HG03045 (cell line): ENCODE data around the gene EDIL3.

Experiments
- ATAC-seq: cut with Tn5 transposase; IDR thresholded peaks from one replicate; pipeline ENCODE4 v1.9.1; 2021; ENCODE audit warnings: mild to moderate bottlenecking, moderate library complexity; ENCODE audit not compliant: unreplicated experiment

EDIL3 gene

DNA sequence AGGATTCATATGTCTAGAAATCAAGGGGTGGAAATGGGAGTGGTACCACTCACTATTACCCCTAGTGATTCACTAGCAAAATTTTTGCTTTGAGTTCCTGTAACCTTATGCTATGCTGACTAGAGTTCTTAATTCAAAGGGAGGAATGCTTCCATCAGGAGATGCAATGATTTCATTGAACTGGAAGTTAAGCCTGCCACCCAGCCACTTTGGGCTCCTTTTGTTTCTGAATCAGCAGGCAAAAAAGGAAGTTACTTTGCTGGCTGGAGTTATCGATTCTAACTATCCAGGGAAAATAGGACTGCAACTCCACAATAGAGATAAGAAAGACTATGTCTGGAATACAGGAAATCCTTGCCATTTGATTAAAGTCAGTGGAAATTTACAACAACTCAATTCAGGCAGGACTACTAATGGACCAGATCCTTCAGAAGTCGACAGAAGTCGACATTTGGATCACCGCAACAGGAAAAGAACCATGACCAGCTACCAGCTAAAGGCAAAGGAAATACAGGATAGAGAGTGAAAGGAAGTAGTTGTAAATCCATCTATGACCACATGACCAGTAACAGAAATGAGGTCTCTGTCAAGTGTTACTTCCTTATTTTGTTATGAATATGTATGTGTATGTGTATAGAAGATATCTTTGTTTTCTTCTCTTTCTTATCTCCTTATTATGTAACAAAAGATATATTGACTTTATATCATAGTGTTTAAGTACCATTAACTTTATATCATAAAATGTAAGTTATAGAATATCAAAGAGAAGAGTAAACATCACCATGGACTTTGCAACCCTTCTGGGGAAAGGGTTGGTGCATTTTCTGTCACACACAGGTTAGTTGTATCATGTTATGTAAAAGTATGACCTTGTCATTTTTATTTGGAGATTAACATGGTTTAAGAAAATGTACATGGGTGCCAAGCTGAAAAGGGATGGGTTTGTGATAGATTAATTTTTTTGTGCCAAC lies 465.3 kb downstream of the EDIL3 start:
- ATAC-seq, result no peak

DNA sequence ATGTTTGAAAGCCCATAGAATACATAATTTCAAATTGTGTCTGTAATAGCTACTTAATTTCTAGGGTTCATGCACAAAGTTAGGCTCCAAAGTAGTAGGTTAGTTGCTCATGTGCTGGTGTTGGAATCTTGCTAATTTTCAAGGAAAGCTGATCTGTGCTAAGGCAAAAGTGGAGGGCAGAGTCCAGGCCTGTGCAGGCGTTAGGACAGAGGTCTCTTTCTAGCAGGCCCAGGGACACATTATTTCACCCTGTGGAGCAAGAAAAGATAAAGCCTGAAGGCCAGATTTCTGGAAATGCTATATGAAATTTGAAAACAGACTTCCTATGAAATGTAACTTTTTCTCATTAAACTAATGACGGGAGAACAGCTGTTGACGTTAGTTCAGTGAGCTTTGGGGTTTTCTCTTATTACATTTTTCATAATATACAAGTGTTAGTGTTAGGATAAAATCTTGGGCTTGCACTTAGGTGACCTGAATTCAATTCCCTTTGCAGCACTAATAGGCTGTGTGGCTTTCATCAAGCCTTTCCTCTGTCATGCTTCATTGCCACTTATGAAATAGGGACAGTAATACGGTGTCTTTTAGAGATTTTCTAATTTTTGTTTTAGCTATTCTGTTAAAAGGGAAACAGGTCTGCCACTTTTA lies 467.3 kb downstream of the EDIL3 start:
- no peak for ATAC-seq

DNA sequence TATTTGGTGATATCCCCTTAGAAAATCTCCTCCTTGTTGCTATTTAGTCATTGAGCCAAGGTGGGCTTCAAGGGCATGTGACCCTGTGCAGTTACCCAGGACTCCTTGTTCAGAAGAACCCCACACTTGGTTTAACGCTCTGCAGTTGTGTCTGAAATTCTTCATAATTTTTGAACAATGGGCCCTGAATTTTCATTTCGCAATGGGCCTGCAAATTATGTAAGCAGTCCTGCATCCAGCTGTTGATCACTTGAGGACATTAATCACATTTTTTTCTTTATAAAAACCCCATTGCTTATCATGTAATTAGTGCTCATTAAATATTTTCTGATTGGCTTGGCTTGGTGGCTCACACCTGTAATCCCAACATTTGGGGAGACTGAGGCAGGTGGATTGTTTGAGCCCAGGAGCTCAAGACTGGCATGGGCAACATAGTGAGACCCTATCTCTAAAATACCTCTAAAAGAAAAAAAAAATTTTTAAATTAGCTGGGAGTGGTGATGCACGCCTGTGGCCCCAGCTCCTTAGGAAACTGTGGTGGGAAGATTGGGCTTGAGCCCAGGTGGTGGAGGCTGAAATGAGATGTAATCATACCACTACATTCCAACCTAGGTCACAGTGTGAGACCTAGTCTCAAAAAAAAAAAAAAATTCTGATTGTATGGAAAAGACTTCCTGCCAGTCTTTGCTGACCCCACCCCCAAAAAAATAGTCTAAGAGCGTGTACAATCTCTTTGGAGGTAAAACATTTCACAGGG lies 469.8 kb downstream of the EDIL3 start:
- ATAC-seq, result no peak

DNA sequence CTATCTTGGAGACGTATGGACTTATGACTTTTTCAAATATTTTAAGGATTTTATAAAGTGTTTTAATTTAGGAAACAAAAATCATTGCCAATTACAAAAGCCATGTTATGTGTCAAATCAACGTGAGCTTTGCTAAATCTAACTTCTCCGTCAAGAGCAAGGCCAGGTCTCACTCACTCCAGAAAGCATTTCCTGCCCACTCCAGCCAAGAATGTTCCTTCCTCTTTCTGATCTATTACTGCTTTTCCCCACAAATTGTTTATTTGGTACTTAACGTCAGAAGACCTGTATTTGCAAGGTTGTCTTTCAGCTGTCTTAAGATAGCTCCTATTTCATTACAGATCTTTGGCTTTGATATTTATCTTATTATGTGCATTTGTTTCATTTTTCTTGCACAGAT lies 470.5 kb downstream of the EDIL3 start:
- ATAC-seq, result no peak

DNA sequence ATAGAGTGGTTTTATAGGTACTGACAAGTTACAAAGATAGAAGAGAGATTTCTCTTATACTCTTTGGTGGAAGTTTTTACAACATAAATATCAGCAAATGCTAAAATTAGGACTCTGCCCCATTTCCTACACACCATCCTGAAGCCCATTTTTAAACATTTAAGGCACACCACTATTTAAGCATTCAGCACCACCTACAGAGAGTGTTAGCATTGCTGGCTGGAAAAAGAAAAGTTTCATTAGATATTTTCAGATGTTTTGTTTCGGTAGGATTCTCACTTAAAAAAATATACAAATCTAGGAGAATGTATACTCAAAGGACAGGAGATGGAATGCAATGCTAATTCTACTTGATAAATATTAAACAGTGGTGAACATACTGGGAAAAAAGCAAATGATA lies 471.1 kb downstream of the EDIL3 start:
- ATAC-seq, result no peak

DNA sequence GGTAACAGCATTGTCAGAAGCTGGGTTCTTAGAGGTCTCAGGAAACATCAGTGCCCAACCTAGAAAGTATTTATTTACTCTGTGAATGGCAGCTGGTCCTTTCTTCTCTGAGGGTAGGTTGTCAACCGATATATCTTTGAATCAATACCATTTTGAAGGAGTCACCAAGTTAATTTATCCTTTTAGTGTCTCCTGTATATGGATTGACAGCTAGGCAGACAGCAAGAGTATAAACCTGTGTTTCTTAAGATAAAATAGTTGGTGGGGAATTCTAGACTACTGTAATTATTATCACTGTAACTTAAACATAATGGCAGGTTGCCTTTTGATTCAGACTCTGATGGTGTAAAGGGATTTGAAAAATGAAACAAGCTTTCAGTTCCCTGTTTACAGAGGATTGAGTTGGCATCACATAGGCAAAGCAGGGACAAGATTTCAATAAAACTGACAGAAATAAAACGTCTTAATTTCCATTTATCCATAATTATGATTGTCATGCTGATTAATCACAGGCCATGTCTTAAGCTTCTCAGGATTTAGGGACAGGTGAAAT lies 473.2 kb downstream of the EDIL3 start:
- no peak for ATAC-seq

DNA sequence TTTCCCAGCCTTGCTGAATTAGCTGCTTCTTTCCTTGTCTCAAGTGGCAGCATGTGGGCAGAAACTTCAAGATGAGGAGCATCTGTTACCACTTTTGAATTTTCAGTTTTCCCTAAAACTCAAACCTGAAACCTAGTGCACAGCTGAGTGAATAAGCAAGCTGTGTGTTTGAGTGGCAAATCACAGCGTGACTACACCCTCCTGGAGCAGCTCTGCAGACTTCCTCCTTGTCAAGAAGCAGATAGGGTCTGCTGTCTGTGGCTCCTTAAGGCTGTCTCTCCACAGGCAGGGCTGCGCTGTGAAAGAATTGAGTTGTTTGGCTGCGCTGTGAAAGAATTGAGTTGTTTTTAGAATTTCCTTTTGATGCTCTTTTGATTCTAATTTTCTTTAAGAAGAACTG lies 484.4 kb downstream of the EDIL3 start:
- ATAC-seq, result no peak

DNA sequence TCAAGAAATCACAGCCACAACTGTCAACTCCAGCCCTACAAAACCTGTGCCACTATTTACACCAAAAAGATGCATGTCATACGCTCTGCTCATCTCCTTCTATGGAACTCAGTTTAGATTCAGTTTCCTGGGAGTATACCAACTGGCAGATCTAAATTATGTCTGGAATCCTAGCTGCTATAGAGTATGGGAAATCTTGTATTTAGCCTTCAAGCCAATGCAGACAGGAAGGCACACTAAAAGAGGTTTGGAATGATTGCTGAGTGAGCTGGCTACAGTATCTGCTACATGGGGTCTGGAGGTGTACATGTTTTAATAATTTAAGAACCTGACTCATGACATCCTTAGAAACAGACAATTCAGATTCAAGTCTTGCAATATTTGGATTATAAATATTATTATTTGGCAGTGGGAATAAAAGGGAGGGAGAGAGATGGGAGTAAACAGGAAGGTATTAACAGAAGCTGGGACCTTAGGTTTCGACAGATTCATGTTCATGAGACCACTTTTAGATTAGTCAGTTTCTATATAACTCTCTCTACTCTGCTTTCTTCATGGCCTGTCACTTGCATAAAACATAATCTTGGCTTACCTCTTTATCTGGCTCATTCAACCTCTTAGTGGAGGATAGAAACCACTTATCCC lies 485.2 kb downstream of the EDIL3 start:
- ATAC-seq, result no peak

DNA sequence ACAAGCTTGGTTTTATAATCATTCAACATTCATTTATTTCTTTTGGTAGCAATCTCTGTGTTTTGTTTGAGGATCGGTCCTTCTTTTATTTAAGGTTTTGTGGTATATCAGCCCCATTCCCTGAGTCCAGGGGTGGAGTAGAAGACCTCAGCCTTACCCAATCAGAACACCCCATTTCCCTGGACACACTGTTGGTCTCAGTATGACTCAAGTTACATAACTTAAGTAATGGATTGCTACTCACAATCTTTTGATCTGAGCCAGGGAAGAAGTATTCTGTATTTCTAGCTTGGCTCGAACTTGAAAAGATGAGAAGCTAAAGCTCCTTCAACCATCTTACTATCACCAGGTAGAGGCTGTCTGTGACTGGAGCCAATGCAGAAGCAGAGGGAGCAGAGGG lies 488.8 kb downstream of the EDIL3 start:
- no peak for ATAC-seq

DNA sequence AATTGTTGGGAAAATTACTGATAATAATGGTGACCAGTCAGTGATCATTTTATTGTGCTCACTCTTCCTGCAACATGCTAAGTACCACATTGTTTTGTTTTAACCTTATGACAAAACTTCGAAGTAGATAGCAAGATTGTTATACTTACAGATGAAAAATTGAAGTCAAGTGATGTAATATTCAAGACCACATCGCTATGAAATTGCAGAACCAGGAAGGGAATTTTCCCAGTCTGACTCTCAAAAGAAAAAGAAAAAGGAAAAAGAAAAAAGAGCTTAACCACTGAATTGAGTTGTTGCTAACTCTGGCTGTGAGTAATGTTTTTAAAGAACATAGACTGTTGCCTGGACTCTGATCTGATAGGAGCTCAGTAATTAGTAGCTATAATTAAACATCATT lies 493.4 kb downstream of the EDIL3 start:
- no peak for ATAC-seq
